ENCODE results near the gene EP400. TPM values are rescaled to one million over a fixed set of nuclear protein-coding genes. Genes with fewer than 3 reads are reported as not detected.

Gene EP400
- total and polyA plus RNA-seq, 2 of the 13 experiments (the other 11 are each of a cell fraction or from before 2014, with no cell fraction given): 4.9 to 5.0 TPM

DNA sequence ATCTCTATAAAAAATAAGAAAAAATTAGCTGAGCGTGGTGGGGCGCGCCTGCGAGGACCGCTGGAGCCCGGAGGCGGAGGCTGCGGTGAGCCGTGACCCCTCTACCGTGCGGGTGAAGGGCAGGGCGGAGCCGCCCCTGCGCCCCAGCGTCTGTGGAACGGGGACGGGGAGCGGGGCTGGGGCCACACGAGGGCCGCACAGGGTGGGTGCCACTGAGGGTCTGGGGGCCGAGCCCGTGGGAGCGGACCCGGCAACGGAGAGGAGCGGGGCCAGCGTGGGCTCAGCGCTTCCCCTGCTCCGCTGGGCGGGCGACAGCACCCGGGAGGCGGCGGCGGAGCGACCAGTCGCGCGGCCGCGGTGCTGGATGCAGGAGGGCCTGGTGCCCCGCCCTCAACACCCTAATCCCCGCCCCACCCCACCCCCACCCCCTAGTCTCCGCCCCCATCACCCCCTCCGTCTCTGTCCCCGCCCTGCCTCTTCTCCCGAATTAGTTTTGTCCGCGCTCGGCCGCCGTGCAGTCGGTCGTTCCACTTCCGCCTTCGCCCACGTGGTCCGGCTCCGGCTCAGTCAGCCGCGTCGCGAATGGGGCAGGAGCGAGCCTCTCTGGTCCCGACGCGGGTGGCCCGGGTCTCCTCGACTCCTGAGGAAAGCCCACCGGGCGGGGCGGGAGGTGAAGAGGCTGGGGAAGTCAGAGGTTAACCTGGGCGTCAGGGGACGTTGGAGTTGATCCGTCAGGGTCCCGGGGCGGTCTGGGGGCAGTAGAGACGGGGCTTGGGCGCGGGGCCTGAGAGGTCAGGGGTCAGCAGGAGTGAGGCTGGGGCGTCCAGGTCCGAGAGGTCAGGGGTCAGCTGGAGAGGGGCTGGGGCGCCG is 20.8 kb upstream of the EP400 start, which contains the start of gene PUS1 (continued):
- no peak for TF ChIP-seq TCF7L2 (IDR thresholded peaks at IDR 0.05; ENCODE audit: low read depth, low read length)
- peak; percentile 98 for TF ChIP-seq ZNF747 (CRISPR knock-in tag; IDR thresholded peaks at IDR 0.05; ENCODE audit: borderline replicate concordance)
- TF ChIP-seq CCAR2 (optimal IDR thresholded peaks at IDR 0.05; ENCODE audit: low read depth, low read length): no peak
- TF ChIP-seq ZNF552 (CRISPR knock-in tag; IDR thresholded peaks at IDR 0.05; ENCODE audit: borderline replicate concordance): no peak
- TF ChIP-seq POLR2A (IDR thresholded peaks at IDR 0.05; ENCODE audit: insufficient read depth in 1 of 2, low read depth in 2 of 2, low read length in 2 of 2): peak; percentile 65 to 93
- peak; percentile 72 for TF ChIP-seq PHF8 (CRISPR knock-in tag; IDR thresholded peaks at IDR 0.05)
- TF ChIP-seq, protein P1, sequence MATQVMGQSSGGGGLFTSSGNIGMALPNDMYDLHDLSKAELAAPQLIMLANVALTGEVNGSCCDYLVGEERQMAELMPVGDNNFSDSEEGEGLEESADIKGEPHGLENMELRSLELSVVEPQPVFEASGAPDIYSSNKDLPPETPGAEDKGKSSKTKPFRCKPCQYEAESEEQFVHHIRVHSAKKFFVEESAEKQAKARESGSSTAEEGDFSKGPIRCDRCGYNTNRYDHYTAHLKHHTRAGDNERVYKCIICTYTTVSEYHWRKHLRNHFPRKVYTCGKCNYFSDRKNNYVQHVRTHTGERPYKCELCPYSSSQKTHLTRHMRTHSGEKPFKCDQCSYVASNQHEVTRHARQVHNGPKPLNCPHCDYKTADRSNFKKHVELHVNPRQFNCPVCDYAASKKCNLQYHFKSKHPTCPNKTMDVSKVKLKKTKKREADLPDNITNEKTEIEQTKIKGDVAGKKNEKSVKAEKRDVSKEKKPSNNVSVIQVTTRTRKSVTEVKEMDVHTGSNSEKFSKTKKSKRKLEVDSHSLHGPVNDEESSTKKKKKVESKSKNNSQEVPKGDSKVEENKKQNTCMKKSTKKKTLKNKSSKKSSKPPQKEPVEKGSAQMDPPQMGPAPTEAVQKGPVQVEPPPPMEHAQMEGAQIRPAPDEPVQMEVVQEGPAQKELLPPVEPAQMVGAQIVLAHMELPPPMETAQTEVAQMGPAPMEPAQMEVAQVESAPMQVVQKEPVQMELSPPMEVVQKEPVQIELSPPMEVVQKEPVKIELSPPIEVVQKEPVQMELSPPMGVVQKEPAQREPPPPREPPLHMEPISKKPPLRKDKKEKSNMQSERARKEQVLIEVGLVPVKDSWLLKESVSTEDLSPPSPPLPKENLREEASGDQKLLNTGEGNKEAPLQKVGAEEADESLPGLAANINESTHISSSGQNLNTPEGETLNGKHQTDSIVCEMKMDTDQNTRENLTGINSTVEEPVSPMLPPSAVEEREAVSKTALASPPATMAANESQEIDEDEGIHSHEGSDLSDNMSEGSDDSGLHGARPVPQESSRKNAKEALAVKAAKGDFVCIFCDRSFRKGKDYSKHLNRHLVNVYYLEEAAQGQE (IDR thresholded peaks at IDR 0.05; ENCODE audit: borderline replicate concordance in 1 of 2, low read depth in 1 of 2, low read length in 2 of 2): peak in 1 of 2 experiments; percentile 34; a peak in 1 of 4 replicates
- TF ChIP-seq, protein P2, sequence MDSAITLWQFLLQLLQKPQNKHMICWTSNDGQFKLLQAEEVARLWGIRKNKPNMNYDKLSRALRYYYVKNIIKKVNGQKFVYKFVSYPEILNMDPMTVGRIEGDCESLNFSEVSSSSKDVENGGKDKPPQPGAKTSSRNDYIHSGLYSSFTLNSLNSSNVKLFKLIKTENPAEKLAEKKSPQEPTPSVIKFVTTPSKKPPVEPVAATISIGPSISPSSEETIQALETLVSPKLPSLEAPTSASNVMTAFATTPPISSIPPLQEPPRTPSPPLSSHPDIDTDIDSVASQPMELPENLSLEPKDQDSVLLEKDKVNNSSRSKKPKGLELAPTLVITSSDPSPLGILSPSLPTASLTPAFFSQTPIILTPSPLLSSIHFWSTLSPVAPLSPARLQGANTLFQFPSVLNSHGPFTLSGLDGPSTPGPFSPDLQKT (CRISPR knock-in tag; IDR thresholded peaks at IDR 0.05; ENCODE audit: borderline replicate concordance): no peak
- TF ChIP-seq, protein P3, sequence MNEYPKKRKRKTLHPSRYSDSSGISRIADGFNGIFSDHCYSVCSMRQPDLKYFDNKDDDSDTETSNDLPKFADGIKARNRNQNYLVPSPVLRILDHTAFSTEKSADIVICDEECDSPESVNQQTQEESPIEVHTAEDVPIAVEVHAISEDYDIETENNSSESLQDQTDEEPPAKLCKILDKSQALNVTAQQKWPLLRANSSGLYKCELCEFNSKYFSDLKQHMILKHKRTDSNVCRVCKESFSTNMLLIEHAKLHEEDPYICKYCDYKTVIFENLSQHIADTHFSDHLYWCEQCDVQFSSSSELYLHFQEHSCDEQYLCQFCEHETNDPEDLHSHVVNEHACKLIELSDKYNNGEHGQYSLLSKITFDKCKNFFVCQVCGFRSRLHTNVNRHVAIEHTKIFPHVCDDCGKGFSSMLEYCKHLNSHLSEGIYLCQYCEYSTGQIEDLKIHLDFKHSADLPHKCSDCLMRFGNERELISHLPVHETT (CRISPR knock-in tag; conservative IDR thresholded peaks at IDR 0.05): peak; percentile 2; the same call in 1 of the 2 replicates
- TF ChIP-seq CENPX (CRISPR knock-in tag; IDR thresholded peaks at IDR 0.05): no peak
- no peak for TF ChIP-seq JDP2 (CRISPR knock-in tag; IDR thresholded peaks at IDR 0.05; ENCODE audit: borderline replicate concordance)
- no peak for TF ChIP-seq ZC3H4 (CRISPR knock-in tag; IDR thresholded peaks at IDR 0.05; ENCODE audit: borderline replicate concordance)
- TF ChIP-seq SP4 (CRISPR knock-in tag; IDR thresholded peaks at IDR 0.05): peak; percentile 79
- TF ChIP-seq FOXA1 (IDR thresholded peaks at IDR 0.05): no peak
- no peak for TF ChIP-seq FOXA1 (CRISPR knock-in tag; IDR thresholded peaks at IDR 0.05)
